Liver (tissue), 9 donors: ENCODE measurements around the gene INPP5A. TPM values are rescaled to one million over a fixed set of nuclear protein-coding genes. Genes with fewer than 3 reads are reported as not detected.

ENCODE experiments used
- DNase-seq: peaks from one replicate; pipeline ENCODE4 v3.0.0-alpha.2; 2017; ENCODE audit warnings: low spot score
- H3K27ac ChIP-seq, 2 donors: one replicate each; pipeline ENCODE4 v1.7.0; 2013; ENCODE audit warnings: inconsistent platforms in 2 of 2, low read length in 2 of 2, control low read depth in 1 of 2, low read depth in 1 of 2, mild to moderate bottlenecking in 1 of 2
- H3K27me3 ChIP-seq, 4 donors: one replicate each; pipeline versions ENCODE4 v1.6.1 to v1.7.0; 2013; ENCODE audit warnings: low read length in 3 of 4, inconsistent platforms in 1 of 4, mild to moderate bottlenecking in 1 of 4, moderate library complexity in 1 of 4; ENCODE audit not compliant: control insufficient read depth in 4 of 4, insufficient read depth in 4 of 4
- H3K36me3 ChIP-seq, 4 donors: one replicate each; pipeline versions ENCODE4 v1.6.1 to v1.7.0; 2013; ENCODE audit warnings: low read length in 3 of 4, mild to moderate bottlenecking in 3 of 4, low read depth in 1 of 4, moderate library complexity in 1 of 4; ENCODE audit not compliant: control insufficient read depth in 4 of 4, insufficient read depth in 3 of 4
- H3K4me1 ChIP-seq, 4 donors: one replicate each; pipeline versions ENCODE4 v1.6.1 to v1.7.0; 2013; ENCODE audit warnings: low read length in 3 of 4, mild to moderate bottlenecking in 3 of 4, moderate library complexity in 1 of 4; ENCODE audit not compliant: control insufficient read depth in 4 of 4, insufficient read depth in 4 of 4
- H3K4me3 ChIP-seq, 3 donors: one replicate each; pipeline versions ENCODE4 v1.6.1 to v1.7.0; 2013; ENCODE audit warnings: low read length in 3 of 3, control low read depth in 1 of 3, low read depth in 1 of 3, mild to moderate bottlenecking in 1 of 3
- H3K9ac ChIP-seq, 2 donors: one replicate each; pipeline ENCODE4 v1.7.0; 2013; ENCODE audit warnings: low read length in 2 of 2, mild to moderate bottlenecking in 2 of 2, moderate library complexity in 2 of 2, control low read depth in 1 of 2, low read depth in 1 of 2
- H3K9me3 ChIP-seq, 4 donors: one replicate each; pipeline versions ENCODE4 v1.6.1 to v1.7.0; 2013; ENCODE audit warnings: low read length in 3 of 4; ENCODE audit not compliant: control insufficient read depth in 4 of 4
- ATF3 ChIP-seq: IDR thresholded peaks from 2 replicates; pipeline ENCODE4 v1.6.1; 2016; ENCODE audit warnings: antibody characterized with exemption
- CTCF ChIP-seq: fragments of 150-350 bp; IDR thresholded peaks from 2 replicates; pipeline ENCODE4 v1.5.1; 2017; ENCODE audit warnings: improper control_type of control experiment, low read depth, low read length; ENCODE audit not compliant: missing input control
- EGR1 ChIP-seq, 2 donors: IDR thresholded peaks; 2 replicates each; pipeline ENCODE4 v1.6.1; 2016 to 2018; ENCODE audit warnings: antibody characterized with exemption in 2 of 2, low read depth in 2 of 2
- FOXA1 ChIP-seq: IDR thresholded peaks from 2 replicates; pipeline ENCODE4 v1.6.1; 2016; ENCODE audit warnings: antibody characterized with exemption
- FOXA2 ChIP-seq: IDR thresholded peaks from 2 replicates; pipeline ENCODE4 v1.6.1; 2016; ENCODE audit warnings: antibody characterized with exemption
- GABPA ChIP-seq, 2 donors: IDR thresholded peaks in 1 of 2; conservative IDR thresholded peaks in 1 of 2; 2 replicates each; pipeline ENCODE4 v1.6.1; 2016; ENCODE audit warnings: antibody characterized with exemption in 2 of 2, mild to moderate bottlenecking in 1 of 2, moderate library complexity in 1 of 2
- HNF4A ChIP-seq, 2 donors: conservative IDR thresholded peaks; 2 replicates each; pipeline ENCODE4 v1.6.1; 2016; ENCODE audit warnings: antibody characterized with exemption in 2 of 2, mild to moderate bottlenecking in 2 of 2
- JUND ChIP-seq, 2 donors: IDR thresholded peaks; 2 replicates each; pipeline ENCODE4 v1.6.1; 2016; ENCODE audit warnings: antibody characterized with exemption in 2 of 2
- MAX ChIP-seq: IDR thresholded peaks from 2 replicates; pipeline ENCODE4 v1.6.1; 2016; ENCODE audit warnings: antibody characterized with exemption
- NR2F2 ChIP-seq: IDR thresholded peaks from 2 replicates; pipeline ENCODE4 v1.6.1; 2016; ENCODE audit warnings: antibody characterized with exemption
- RAD21 ChIP-seq, 2 donors: IDR thresholded peaks; 2 replicates each; pipeline ENCODE4 v1.6.1; 2016; ENCODE audit warnings: antibody characterized with exemption in 2 of 2, mild to moderate bottlenecking in 2 of 2
- REST ChIP-seq: IDR thresholded peaks from 2 replicates; pipeline ENCODE4 v1.6.1; 2016; ENCODE audit warnings: antibody characterized with exemption, mild to moderate bottlenecking
- RXRA ChIP-seq, 2 donors: IDR thresholded peaks; 2 replicates each; pipeline ENCODE4 v1.6.1; 2017 to 2018; ENCODE audit warnings: antibody characterized with exemption in 2 of 2, mild to moderate bottlenecking in 1 of 2
- SP1 ChIP-seq: IDR thresholded peaks from 2 replicates; pipeline ENCODE4 v1.6.1; 2018; ENCODE audit warnings: antibody characterized with exemption, mild to moderate bottlenecking
- TAF1 ChIP-seq: conservative IDR thresholded peaks from 2 replicates; pipeline ENCODE4 v1.6.1; 2016; ENCODE audit warnings: antibody characterized with exemption, mild to moderate bottlenecking
- ZBTB33 ChIP-seq: IDR thresholded peaks from 2 replicates; pipeline ENCODE4 v1.6.1; 2016; ENCODE audit warnings: antibody characterized with exemption
- WGBS: extraction: QIAGEN DNeasy Blood & Tissue Kit; methylation state at CpG from one replicate; pipeline ENCODE4 v1.1.7; 2013; 5-methylcytosine and 5-hydroxymethylcytosine counted together
- polyA plus RNA-seq, 2 donors: library from polyadenylated mRNA; stranded (reverse) in 1 of 2; unstranded in 1 of 2; fragments of 200-250 nt in 1 of 2; fragments of >200 nt in 1 of 2; fragmentation: Nextera tagmentation in 1 of 2; extraction: Ambion mirVana in 1 of 2; gene quantifications; one replicate each; pipeline versions ENCODE4 v1.2.1 to v1.2.3, GENCODE V29; 2013 to 2015
- total RNA-seq, 2 donors: library from RNA; depleted of rRNA; stranded (reverse); fragments of >200 nt; gene quantifications; one replicate each; pipeline ENCODE4 v1.2.3, GENCODE V29; 2014
- donor health status: healthy.
- donor health status: healthy.
- donor health status: healthy.
- donor health status: healthy.
- donor health status: healthy.

Gene INPP5A
- total and polyA plus RNA-seq, 4 donors: 4.3 to 26.5 (median 10.9) TPM

- Histone ChIP-seq H3K27me3 (no peaks in the 10 kb centered on the region), H3K9ac (no peak overlapping the region), H3K4me1 (peaks cover 10 to 50% (median 39%) of the 10 kb centered on the region in 4 donors), H3K36me3 (no peaks in the 10 kb centered on the region), H3K9me3 (no peaks in the 10 kb centered on the region), H3K4me3 (no peak overlapping the region), H3K27ac (no peak overlapping the region)
- TF ChIP-seq CTCF: no peak
- no peak for TF ChIP-seq ZBTB33
- TF ChIP-seq RAD21 (IDR thresholded peaks at IDR 0.05): no peak
- TF ChIP-seq TAF1: no peak
- no peak for DNase-seq
- WGBS: 68% methylated on average over 3 of the region's 3 CpGs
Observed at GRCh38 chr10:132541601-132542011, 4.0 kb downstream of the INPP5A start.

GRCh38 chr10:132542086-132542775 lies 4.6 kb downstream of the INPP5A start:
- Histone ChIP-seq H3K9me3 (no peaks in the 10 kb centered on the region), H3K4me1 (peaks cover 15 to 54% (median 40%) of the 10 kb centered on the region in 4 donors), H3K27me3 (no peaks in the 10 kb centered on the region), H3K36me3 (no peaks in the 10 kb centered on the region), H3K9ac (no peak overlapping the region), H3K4me3 (no peak overlapping the region), H3K27ac (no peak overlapping the region)
- WGBS: 74% methylated on average over 19 of the region's 19 CpGs
- TF ChIP-seq REST (no peak), RXRA (IDR thresholded peaks at IDR 0.05) (no peak), ZBTB33 (no peak), SP1 (no peak), FOXA1 (no peak), TAF1 (no peak), JUND (IDR thresholded peaks at IDR 0.05) (no peak), HNF4A (conservative IDR thresholded peaks at IDR 0.05) (no peak), GABPA (IDR thresholded peaks at IDR 0.05 in 1 of 2, conservative IDR thresholded peaks at IDR 0.05 in 1 of 2) (no peak), EGR1 (IDR thresholded peaks at IDR 0.05; ENCODE audit: low read depth in 2 of 2) (no peak), NR2F2 (no peak), ATF3 (no peak), FOXA2 (no peak), MAX (no peak), RAD21 (IDR thresholded peaks at IDR 0.05) (no peak)
- DNase-seq: no peak
